KMS-11 (cell line): ENCODE measurements around the gene SRGAP1.

Experiments
- H2AFZ ChIP-seq: fragments of 200-600 bp; sonication (generic); 2 replicates; pipeline ENCODE4 v1.6.1; 2016; ENCODE audit warnings: antibody characterized with exemption, mixed run types, low read depth
- H3K27ac ChIP-seq: fragments of 200-600 bp; sonication (generic); 2 replicates; pipeline ENCODE4 v1.6.1; 2016; ENCODE audit warnings: mild to moderate bottlenecking, mixed run types
- H3K27me3 ChIP-seq: fragments of 200-600 bp; sonication (generic); 2 replicates; pipeline ENCODE4 v1.6.1; 2017; ENCODE audit warnings: mild to moderate bottlenecking, low read depth, mixed run types, moderate library complexity; ENCODE audit not compliant: insufficient read depth
- H3K36me3 ChIP-seq: fragments of 200-600 bp; sonication (generic); 2 replicates; pipeline ENCODE4 v1.6.1; 2017; ENCODE audit warnings: mild to moderate bottlenecking, mixed run types; ENCODE audit not compliant: insufficient read depth
- H3K4me1 ChIP-seq: fragments of 200-600 bp; sonication (generic); 2 replicates; pipeline ENCODE4 v1.6.1; 2016; ENCODE audit warnings: mild to moderate bottlenecking, low read depth, mixed run types; ENCODE audit not compliant: poor library complexity, severe bottlenecking
- H3K4me2 ChIP-seq: fragments of 200-600 bp; sonication (generic); 2 replicates; pipeline ENCODE4 v1.7.0; 2016; ENCODE audit warnings: mild to moderate bottlenecking, mixed run types
- H3K4me3 ChIP-seq: fragments of 200-600 bp; sonication (generic); IDR thresholded peaks from 2 replicates; pipeline ENCODE4 v1.6.1; 2017; ENCODE audit warnings: low read depth, low read length, mixed read lengths; ENCODE audit not compliant: insufficient read depth
- H3K79me2 ChIP-seq: fragments of 200-600 bp; sonication (generic); 2 replicates; pipeline ENCODE4 v1.6.1; 2016; ENCODE audit warnings: low read depth, mixed run types; ENCODE audit not compliant: insufficient read depth
- H3K9ac ChIP-seq: fragments of 200-600 bp; sonication (generic); 2 replicates; pipeline ENCODE4 v1.6.1; 2016; ENCODE audit warnings: mild to moderate bottlenecking, mixed run types
- H4K20me1 ChIP-seq: fragments of 200-600 bp; sonication (generic); 2 replicates; pipeline ENCODE4 v1.6.1; 2016; ENCODE audit warnings: mild to moderate bottlenecking, mixed run types; ENCODE audit not compliant: insufficient read depth
- TF ChIP-seq, protein P1 (sequence below): fragments of 200-600 bp; sonication (generic); conservative IDR thresholded peaks from 2 replicates; pipeline ENCODE4 v1.6.1; 2017; ENCODE audit warnings: low read depth, mild to moderate bottlenecking, antibody characterized with exemption, low read length, moderate library complexity, mixed read lengths

SRGAP1 gene

DNA sequence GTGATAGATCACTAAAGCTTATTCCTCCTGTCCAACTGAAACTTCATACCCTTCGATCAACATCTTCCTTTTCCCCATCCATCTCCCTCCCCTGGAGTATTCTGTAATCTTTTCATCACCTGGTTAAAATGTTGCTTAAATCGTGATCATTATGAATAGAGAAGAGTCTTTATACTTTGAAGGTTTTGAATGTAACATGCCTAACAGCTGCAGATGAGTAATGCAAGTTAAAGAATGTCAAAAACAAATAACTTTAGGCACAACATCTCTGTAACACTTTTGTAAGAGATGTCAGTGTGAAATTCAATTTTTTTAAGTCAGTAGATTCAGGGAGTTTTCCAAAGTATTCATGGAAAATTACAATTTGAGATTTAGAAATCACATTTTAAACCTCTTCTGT is 39.8 kb upstream of the SRGAP1 start:
- no peaks in the 10 kb centered on the region for H3K4me1 ChIP-seq
- no peak overlapping the region for H3K4me2 ChIP-seq
- no peak overlapping the region for H3K9ac ChIP-seq
- H3K36me3 ChIP-seq, result no peaks in the 10 kb centered on the region
- H3K79me2 ChIP-seq, result no peaks in the 10 kb centered on the region
- H3K4me3 ChIP-seq, result no peak overlapping the region
- TF ChIP-seq, protein P1, sequence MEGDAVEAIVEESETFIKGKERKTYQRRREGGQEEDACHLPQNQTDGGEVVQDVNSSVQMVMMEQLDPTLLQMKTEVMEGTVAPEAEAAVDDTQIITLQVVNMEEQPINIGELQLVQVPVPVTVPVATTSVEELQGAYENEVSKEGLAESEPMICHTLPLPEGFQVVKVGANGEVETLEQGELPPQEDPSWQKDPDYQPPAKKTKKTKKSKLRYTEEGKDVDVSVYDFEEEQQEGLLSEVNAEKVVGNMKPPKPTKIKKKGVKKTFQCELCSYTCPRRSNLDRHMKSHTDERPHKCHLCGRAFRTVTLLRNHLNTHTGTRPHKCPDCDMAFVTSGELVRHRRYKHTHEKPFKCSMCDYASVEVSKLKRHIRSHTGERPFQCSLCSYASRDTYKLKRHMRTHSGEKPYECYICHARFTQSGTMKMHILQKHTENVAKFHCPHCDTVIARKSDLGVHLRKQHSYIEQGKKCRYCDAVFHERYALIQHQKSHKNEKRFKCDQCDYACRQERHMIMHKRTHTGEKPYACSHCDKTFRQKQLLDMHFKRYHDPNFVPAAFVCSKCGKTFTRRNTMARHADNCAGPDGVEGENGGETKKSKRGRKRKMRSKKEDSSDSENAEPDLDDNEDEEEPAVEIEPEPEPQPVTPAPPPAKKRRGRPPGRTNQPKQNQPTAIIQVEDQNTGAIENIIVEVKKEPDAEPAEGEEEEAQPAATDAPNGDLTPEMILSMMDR, result no peak
- no peaks in the 10 kb centered on the region for H3K27me3 ChIP-seq
- H4K20me1 ChIP-seq, result no peaks in the 10 kb centered on the region; the same call in 1 of the 2 replicates
- no peak overlapping the region for H3K27ac ChIP-seq
- H2AFZ ChIP-seq, result no peak overlapping the region

DNA sequence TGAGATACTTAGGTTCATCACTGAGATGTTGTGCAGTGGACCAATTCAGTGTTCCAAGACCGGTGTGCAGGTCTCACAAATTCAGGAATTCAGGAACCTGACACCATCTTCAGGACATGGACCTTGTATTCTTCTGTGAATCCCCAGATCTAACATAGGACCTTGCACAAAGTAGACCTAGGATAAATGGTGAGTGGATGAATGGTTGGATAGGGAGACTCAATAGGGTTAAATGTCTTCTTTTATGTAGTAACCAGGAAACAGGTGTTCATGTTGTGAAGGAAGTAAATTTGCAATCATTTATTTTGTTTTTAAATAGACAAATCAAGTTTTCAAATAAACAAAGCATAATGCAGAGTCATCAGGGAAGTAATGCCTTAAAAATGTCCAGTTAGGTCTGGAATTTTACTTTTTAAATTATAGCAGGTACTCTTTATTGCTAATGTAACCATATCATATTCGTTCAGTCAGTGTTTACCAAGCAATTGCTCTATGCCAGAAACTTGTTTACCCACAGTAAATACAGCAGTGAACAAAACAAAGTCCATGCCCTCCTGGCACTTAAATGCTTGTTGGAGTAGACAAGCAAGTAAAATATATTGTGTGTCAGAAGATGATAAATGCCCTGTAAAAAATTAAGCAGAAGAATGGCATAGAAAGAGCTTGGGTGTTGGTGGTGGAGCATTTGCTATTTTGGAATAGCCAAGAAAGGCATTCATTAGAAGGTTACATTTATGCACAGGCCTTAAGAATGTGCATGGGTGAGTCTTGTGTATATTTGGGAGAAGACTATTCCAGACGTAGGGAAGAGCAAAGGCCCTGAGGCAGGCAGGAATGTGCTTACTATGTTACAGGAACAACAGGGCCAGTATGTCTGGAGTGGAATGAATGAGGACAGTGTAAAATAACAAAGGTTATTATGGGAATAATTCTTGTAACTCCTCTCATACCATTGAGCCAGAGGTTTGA is 38.5 kb upstream of the SRGAP1 start:
- no peaks in the 10 kb centered on the region for H3K79me2 ChIP-seq
- H3K36me3 ChIP-seq, result no peaks in the 10 kb centered on the region
- H3K4me1 ChIP-seq, result no peaks in the 10 kb centered on the region
- H3K4me2 ChIP-seq, result no peak overlapping the region
- TF ChIP-seq, protein P1, result no peak
- H3K9ac ChIP-seq, result no peak overlapping the region
- H3K27ac ChIP-seq, result no peak overlapping the region
- no peak overlapping the region for H2AFZ ChIP-seq
- no peaks in the 10 kb centered on the region for H3K27me3 ChIP-seq
- H4K20me1 ChIP-seq, result no peaks in the 10 kb centered on the region; the same call in 1 of the 2 replicates
- H3K4me3 ChIP-seq, result no peak overlapping the region

DNA sequence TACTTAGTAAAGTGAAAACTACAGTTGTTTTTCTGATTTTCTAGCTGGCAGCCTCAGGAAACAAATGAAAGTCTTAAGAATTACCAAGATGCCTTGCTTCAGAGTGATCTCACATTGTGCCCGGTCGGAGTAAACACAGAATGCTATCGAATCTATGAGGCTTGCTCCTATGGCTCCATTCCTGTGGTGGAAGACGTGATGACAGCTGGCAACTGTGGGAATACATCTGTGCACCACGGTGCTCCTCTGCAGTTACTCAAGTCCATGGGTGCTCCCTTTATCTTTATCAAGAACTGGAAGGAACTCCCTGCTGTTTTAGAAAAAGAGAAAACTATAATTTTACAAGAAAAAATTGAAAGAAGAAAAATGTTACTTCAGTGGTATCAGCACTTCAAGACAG is 35.9 kb upstream of the SRGAP1 start:
- no peak overlapping the region for H3K4me3 ChIP-seq
- H2AFZ ChIP-seq, result no peak overlapping the region
- no peak overlapping the region for H3K27ac ChIP-seq
- peaks cover 5% of the 10 kb centered on the region for H3K4me1 ChIP-seq
- no peaks in the 10 kb centered on the region for H3K79me2 ChIP-seq
- H3K9ac ChIP-seq, result no peak overlapping the region
- TF ChIP-seq, protein P1, result no peak
- no peak overlapping the region for H3K4me2 ChIP-seq
- no peaks in the 10 kb centered on the region for H3K27me3 ChIP-seq
- no peaks in the 10 kb centered on the region; the same call in 1 of the 2 replicates for H4K20me1 ChIP-seq
- no peaks in the 10 kb centered on the region for H3K36me3 ChIP-seq

GRCh38 chr12:63809566-63809965 is 34.9 kb upstream of the SRGAP1 start:
- no peak overlapping the region for H2AFZ ChIP-seq
- H3K27me3 ChIP-seq, result no peaks in the 10 kb centered on the region
- H3K4me1 ChIP-seq, result peaks cover 14% of the 10 kb centered on the region
- no peaks in the 10 kb centered on the region for H3K36me3 ChIP-seq
- no peaks in the 10 kb centered on the region; the same call in 1 of the 2 replicates for H4K20me1 ChIP-seq
- no peak overlapping the region for H3K4me2 ChIP-seq
- no peak overlapping the region for H3K4me3 ChIP-seq
- H3K79me2 ChIP-seq, result no peaks in the 10 kb centered on the region
- no peak overlapping the region for H3K27ac ChIP-seq
- TF ChIP-seq, protein P1, result no peak
- H3K9ac ChIP-seq, result no peak overlapping the region
